Activated naive CD8-positive, alpha-beta T cell treated with anti-CD3 and anti-CD28 coated beads for 36 hours (primary cell): ENCODE data around the gene HBB. TPM values are rescaled to one million over a fixed set of nuclear protein-coding genes. Genes with fewer than 3 reads are reported as not detected.

Experiments
- DNase-seq: peaks from one replicate; pipeline ENCODE4 v3.0.0; 2021
- H3K27ac Mint-ChIP-seq: one replicate; pipeline ENCODE4 v1.8.0; 2022; ENCODE audit warnings: mild to moderate bottlenecking, moderate library complexity, mixed read lengths
- H3K27me3 Mint-ChIP-seq: one replicate; pipeline ENCODE4 v1.8.0; 2022; ENCODE audit warnings: mild to moderate bottlenecking, mixed read lengths
- H3K36me3 Mint-ChIP-seq: one replicate; pipeline ENCODE4 v1.8.0; 2021; ENCODE audit warnings: mild to moderate bottlenecking, mixed read lengths
- H3K4me1 Mint-ChIP-seq: one replicate; pipeline ENCODE4 v1.8.0; 2021; ENCODE audit warnings: mixed read lengths
- H3K4me3 Mint-ChIP-seq: one replicate; pipeline ENCODE4 v1.8.0; 2022; ENCODE audit warnings: mild to moderate bottlenecking, moderate library complexity, mixed read lengths
- H3K9me3 Mint-ChIP-seq: one replicate; pipeline ENCODE4 v1.8.0; 2022; ENCODE audit warnings: mixed read lengths
- total RNA-seq, 2 experiments: library from RNA; stranded (reverse); gene quantifications; one replicate each; pipeline ENCODE4 v1.2.3, GENCODE V29; 2021

HBB gene
- total RNA-seq, 2 experiments from 2014 or later = not detected

DNA sequence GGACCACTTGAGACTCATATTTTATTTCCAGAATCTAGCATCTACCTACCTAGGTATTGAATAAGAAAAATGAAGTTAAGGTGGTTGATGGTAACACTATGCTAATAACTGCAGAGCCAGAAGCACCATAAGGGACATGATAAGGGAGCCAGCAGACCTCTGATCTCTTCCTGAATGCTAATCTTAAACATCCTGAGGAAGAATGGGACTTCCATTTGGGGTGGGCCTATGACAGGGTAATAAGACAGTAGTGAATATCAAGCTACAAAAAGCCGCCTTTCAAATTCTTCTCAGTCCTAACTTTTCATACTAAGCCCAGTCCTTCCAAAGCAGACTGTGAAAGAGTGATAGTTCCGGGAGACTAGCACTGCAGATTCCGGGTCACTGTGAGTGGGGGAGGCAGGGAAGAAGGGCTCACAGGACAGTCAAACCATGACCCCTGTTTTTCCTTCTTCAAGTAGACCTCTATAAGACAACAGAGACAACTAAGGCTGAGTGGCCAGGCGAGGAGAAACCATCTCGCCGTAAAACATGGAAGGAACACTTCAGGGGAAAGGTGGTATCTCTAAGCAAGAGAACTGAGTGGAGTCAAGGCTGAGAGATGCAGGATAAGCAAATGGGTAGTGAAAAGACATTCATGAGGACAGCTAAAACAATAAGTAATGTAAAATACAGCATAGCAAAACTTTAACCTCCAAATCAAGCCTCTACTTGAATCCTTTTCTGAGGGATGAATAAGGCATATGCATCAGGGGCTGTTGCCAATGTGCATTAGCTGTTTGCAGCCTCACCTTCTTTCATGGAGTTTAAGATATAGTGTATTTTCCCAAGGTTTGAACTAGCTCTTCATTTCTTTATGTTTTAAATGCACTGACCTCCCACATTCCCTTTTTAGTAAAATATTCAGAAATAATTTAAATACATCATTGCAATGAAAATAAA, 2.1 kb downstream of the HBB start:
- H3K4me1 Mint-ChIP-seq = no peaks in the 10 kb centered on the region
- H3K36me3 Mint-ChIP-seq = no peaks in the 10 kb centered on the region
- DNase-seq = no peak
- no peaks in the 10 kb centered on the region for H3K9me3 Mint-ChIP-seq
- peaks cover 13% of the 10 kb centered on the region for H3K27me3 Mint-ChIP-seq
- H3K27ac Mint-ChIP-seq = no peak overlapping the region
- H3K4me3 Mint-ChIP-seq = no peak overlapping the region

DNA sequence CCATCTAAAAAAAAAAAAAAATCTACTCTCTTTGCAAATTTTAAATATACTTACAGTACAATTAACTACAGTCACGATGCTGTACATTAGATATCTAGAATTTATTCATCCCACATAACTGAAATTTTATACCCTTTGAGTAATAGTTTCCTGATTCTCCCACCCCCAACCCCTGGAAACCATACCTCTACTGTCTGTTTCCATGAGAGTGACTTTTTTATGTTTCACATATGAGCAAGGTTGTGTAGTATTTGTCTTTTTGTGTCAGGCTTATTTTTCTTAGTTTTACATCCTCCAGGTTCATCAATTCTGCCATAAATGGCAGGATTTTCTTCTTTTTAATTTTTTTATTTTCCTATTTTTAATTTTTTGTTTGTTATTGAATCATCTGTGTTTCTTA, 3.2 kb downstream of the HBB start:
- no peaks in the 10 kb centered on the region for H3K4me1 Mint-ChIP-seq
- peaks cover 11% of the 10 kb centered on the region for H3K27me3 Mint-ChIP-seq
- H3K36me3 Mint-ChIP-seq = no peaks in the 10 kb centered on the region
- no peak for DNase-seq
- no peak overlapping the region for H3K27ac Mint-ChIP-seq
- H3K4me3 Mint-ChIP-seq = no peak overlapping the region
- H3K9me3 Mint-ChIP-seq = peaks cover under 1% of the 10 kb centered on the region

DNA sequence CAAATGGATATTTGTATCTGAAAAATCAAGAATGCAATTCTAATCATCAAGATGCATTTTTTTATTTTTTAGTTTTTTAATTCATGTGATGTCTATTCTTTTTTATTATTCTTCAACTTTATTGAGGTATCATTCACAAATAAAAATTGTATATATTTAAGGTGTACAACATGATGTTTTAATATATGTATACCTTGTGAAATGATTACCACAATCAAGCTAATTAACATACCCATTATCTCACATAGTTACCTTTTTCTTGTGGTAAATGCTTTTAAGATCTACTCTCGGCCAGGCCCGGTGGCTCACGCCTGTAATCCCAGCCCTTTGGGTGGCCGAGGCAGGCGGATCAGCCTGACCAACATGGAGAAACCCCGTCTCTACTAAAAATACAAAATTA, 3.7 kb downstream of the HBB start:
- no peak overlapping the region for H3K27ac Mint-ChIP-seq
- no peaks in the 10 kb centered on the region for H3K4me1 Mint-ChIP-seq
- no peaks in the 10 kb centered on the region for H3K36me3 Mint-ChIP-seq
- no peak overlapping the region for H3K4me3 Mint-ChIP-seq
- H3K9me3 Mint-ChIP-seq = peaks cover 3% of the 10 kb centered on the region
- DNase-seq = no peak
- H3K27me3 Mint-ChIP-seq = peaks cover 11% of the 10 kb centered on the region

- no peaks in the 10 kb centered on the region for H3K36me3 Mint-ChIP-seq
- no peak for DNase-seq
- H3K27me3 Mint-ChIP-seq = no peaks in the 10 kb centered on the region
- H3K27ac Mint-ChIP-seq = no peak overlapping the region
- H3K9me3 Mint-ChIP-seq = peaks cover 3% of the 10 kb centered on the region
- H3K4me1 Mint-ChIP-seq = no peaks in the 10 kb centered on the region
- H3K4me3 Mint-ChIP-seq = no peak overlapping the region
Measured at GRCh38 chr11:5210376-5210885, 16.4 kb downstream of the HBB start.

DNA sequence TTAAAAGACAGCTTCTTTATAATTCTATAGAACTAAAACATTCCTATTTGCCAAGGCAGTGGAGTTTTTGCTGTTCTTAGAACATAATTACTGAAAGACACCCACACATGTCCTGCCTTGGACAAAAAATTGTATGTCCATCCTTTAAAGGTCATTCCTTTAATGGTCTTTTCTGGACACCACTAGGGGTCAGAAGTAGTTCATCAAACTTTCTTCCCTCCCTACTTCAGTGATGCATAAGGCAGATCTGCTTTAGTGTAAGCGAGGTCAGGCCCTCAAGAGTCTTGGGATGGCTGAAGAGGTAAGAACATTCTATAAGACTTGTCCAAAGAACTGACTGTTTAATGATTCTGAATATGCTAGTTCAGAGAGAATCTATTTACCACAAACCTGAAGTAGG, 22.1 kb downstream of the HBB start:
- Mint-ChIP-seq H3K27me3 (no peaks in the 10 kb centered on the region), H3K4me1 (no peaks in the 10 kb centered on the region), H3K36me3 (no peaks in the 10 kb centered on the region), H3K9me3 (no peaks in the 10 kb centered on the region), H3K27ac (no peak overlapping the region), H3K4me3 (no peak overlapping the region)
- DNase-seq = no peak

- no peak for DNase-seq
- H3K27me3 Mint-ChIP-seq = no peaks in the 10 kb centered on the region
- no peaks in the 10 kb centered on the region for H3K36me3 Mint-ChIP-seq
- no peak overlapping the region for H3K27ac Mint-ChIP-seq
- H3K9me3 Mint-ChIP-seq = no peaks in the 10 kb centered on the region
- H3K4me1 Mint-ChIP-seq = no peaks in the 10 kb centered on the region
- no peak overlapping the region for H3K4me3 Mint-ChIP-seq
Measured at GRCh38 chr11:5203366-5203765, 23.5 kb downstream of the HBB start.

- Mint-ChIP-seq H3K27ac (no peak within 1 kb of the TSS), H3K36me3 (no peaks in the 10 kb centered on the region), H3K4me3 (no peak within 1 kb of the TSS), H3K9me3 (no peaks in the 10 kb centered on the region), H3K27me3 (no peaks in the 10 kb centered on the region), H3K4me1 (no peaks in the 10 kb centered on the region)
- no peak for DNase-seq
Measured at GRCh38 chr11:5200582-5200981, 26.3 kb downstream of the HBB start, which contains the start of gene OR51V1. Gene OR51V1, minus strand, starts transcription at chr11:5200682. Its CDS starts 0 bp downstream, at chr11:5200682.

GRCh38 chr11:5198285-5198684, 28.6 kb downstream of the HBB start:
- peaks cover 3% of the 10 kb centered on the region for H3K27me3 Mint-ChIP-seq
- H3K4me3 Mint-ChIP-seq = no peak overlapping the region
- H3K36me3 Mint-ChIP-seq = no peaks in the 10 kb centered on the region
- DNase-seq = no peak
- peaks cover 1% of the 10 kb centered on the region for H3K9me3 Mint-ChIP-seq
- no peaks in the 10 kb centered on the region for H3K4me1 Mint-ChIP-seq
- H3K27ac Mint-ChIP-seq = no peak overlapping the region

DNA sequence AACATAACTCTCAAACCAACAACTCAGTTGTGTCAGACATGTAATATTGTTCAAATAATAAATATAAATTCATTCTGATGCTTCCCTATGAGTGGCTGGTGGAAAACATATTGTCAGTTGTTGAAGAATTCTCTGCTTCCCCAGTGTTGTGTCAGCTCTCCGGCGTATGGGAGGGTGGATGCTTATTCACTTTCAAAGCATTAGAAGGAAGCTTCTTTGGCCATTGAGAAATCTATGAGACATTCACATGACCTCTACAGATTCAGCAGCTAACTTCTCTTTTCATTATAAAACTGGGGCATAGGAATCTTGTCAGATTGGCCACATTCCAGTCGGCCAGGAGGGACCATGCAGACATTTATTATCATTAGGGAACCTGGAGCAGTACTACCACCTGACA, 29.3 kb downstream of the HBB start:
- Mint-ChIP-seq H3K36me3 (no peaks in the 10 kb centered on the region), H3K9me3 (peaks cover 3% of the 10 kb centered on the region), H3K27ac (no peak overlapping the region), H3K4me1 (no peaks in the 10 kb centered on the region), H3K4me3 (no peak overlapping the region), H3K27me3 (peaks cover 3% of the 10 kb centered on the region)
- no peak for DNase-seq

DNA sequence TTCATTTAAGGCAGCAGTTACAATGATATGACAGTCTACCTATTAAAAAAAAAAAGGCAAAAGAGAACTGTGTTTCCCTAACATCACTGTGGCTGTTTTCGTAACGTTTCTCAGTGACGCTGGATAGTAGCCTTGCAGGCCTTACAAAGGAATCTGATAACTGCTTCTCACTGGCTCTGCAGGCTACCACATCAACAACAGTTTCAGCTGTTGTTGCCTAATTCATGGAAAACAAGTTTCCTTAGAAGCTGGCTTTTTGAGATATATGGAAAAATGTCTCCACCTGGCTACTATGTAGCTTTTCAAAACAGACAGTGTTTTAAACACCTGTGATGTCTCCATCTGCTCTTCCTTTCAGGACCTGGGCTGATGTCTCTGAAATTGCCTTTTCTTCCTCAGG, 30.1 kb downstream of the HBB start:
- no peak overlapping the region for H3K4me3 Mint-ChIP-seq
- peaks cover 3% of the 10 kb centered on the region for H3K27me3 Mint-ChIP-seq
- no peak overlapping the region for H3K27ac Mint-ChIP-seq

DNA sequence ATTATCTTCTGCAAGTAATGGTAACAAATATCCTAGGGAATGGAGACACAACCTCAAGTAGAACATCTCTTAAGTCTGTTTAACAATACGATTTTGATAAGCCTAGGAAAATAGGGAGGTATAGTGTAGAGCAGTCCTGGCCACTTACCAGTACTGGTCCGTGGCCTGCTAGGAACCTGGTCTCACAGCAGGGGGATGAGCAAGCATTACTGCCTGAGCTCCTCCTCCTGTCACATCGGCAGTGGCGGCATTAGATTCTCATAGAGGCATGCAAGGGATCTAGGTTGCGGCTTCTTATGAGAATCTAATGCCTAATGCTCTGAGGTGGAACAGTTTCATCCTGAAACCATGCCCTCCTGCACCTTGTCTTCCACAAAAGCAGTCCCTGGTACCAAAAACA, 30.8 kb downstream of the HBB start:
- H3K27ac Mint-ChIP-seq = no peak overlapping the region
- H3K27me3 Mint-ChIP-seq = peaks cover 3% of the 10 kb centered on the region
- no peaks in the 10 kb centered on the region for H3K36me3 Mint-ChIP-seq
- H3K9me3 Mint-ChIP-seq = peaks cover 4% of the 10 kb centered on the region
- no peak for DNase-seq
- no peaks in the 10 kb centered on the region for H3K4me1 Mint-ChIP-seq
- no peak overlapping the region for H3K4me3 Mint-ChIP-seq

More for the DNA sequence above, 30.1 kb downstream of the HBB start:
- Mint-ChIP-seq H3K4me1 (no peaks in the 10 kb centered on the region), H3K36me3 (no peaks in the 10 kb centered on the region), H3K9me3 (peaks cover 4% of the 10 kb centered on the region)
- no peak for DNase-seq

DNA sequence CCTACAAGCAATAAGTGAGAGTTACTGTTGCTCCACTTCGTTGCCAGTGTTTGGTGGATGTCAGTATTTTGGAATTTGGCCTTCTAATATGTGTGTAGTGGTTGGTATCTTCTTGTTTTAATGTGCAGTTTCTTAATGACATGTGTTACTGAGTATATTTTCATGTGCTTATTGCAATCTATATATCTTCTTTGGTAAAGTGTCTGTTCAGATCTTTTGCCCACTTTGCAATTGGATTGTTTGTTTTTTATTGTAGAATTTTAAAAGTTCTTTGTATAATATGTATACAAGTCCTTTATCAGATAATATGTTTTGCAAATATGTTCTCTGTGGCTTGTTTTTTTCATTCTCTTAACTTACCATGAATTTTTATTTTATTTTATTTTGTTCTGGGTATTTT, 34.1 kb downstream of the HBB start:
- H3K4me1 Mint-ChIP-seq = no peaks in the 10 kb centered on the region
- no peak overlapping the region for H3K4me3 Mint-ChIP-seq
- H3K9me3 Mint-ChIP-seq = peaks cover 8% of the 10 kb centered on the region

DNA sequence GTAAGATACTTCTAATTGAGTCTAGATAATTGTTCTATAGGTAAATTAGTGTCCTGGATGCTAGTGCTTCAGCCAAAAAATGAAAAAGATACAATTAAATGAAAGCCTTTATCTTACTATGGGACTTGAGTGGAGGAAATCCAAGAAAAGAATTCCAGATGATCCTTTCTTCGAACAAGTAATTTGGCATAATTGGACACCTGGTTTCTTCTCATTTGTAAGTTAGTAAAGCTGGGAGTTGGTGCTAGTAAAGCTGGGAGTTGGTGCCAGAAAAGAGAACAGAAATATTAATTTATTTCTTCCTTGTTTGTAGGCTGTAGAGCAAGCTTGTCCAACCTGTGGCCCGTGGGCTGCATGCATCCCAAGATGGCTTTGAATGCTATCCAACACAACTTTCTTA, 38.7 kb downstream of the HBB start:
- no peak for DNase-seq
- no peak overlapping the region for H3K4me3 Mint-ChIP-seq
- no peaks in the 10 kb centered on the region for H3K36me3 Mint-ChIP-seq
- peaks cover 6% of the 10 kb centered on the region for H3K9me3 Mint-ChIP-seq
- no peaks in the 10 kb centered on the region for H3K4me1 Mint-ChIP-seq
- H3K27ac Mint-ChIP-seq = no peak overlapping the region
- no peaks in the 10 kb centered on the region for H3K27me3 Mint-ChIP-seq

More for the DNA sequence above, 34.1 kb downstream of the HBB start:
- DNase-seq = no peak
- peaks cover 3% of the 10 kb centered on the region for H3K27me3 Mint-ChIP-seq
- H3K36me3 Mint-ChIP-seq = no peaks in the 10 kb centered on the region
- no peak overlapping the region for H3K27ac Mint-ChIP-seq

GRCh38 chr11:5178046-5178837, 48.6 kb downstream of the HBB start:
- Mint-ChIP-seq H3K4me3 (no peak overlapping the region), H3K27ac (no peak overlapping the region), H3K36me3 (no peaks in the 10 kb centered on the region), H3K4me1 (no peaks in the 10 kb centered on the region), H3K9me3 (no peaks in the 10 kb centered on the region), H3K27me3 (no peaks in the 10 kb centered on the region)
- DNase-seq = no peak
